Activated CD8-positive, alpha-beta memory T cell treated with anti-CD3 and anti-CD28 coated beads for 48 hours (primary cell): ENCODE results near the gene CNOT8.
"Not testable (repeated sequence)": the region's sequence is repeated elsewhere in the genome, so short reads cannot be mapped to it uniquely, and the experiment has no call there.

ENCODE experiments used
- DNase-seq, 3 experiments: peaks; one replicate each; pipeline ENCODE4 v3.0.0-alpha.2; 2020; ENCODE audit warnings: low read depth in 2 of 3, low spot score in 2 of 3

The CNOT8 gene

GRCh38 chr5:154863291-154864080, 5.1 kb downstream of the CNOT8 start:
- no peak for DNase-seq

DNA sequence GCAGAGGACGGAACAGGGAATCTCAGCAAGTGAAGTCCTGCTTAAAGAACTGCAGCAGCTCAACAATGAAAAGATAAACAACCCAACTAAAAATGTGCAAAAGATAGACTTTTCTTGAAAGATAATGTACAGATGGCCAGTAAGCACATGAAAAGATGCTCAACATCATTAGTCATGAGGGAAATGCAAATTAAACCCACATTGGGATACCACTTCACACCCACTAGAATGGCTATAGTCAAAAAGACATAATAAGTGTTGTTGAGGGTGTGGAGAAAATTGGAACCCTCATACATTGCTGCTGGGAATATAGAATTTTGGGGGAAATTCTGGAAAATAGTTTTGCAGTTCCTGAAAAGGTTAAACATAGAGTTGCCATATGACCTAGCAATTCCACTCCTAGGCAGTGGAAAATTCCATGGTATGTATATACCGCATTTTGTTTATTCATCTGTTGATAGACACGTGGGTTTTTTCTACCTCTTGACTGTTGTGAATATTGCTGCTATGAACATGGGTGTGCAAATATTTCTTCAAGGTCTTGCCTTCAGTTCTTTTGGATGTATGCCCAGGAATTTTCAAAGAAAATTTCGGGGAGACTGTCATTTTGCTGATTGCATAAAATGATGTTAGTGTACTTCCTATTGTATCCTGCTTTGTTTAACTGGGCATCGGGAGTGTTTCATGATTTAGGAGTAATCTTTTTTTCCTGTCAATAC, 7.2 kb downstream of the CNOT8 start:
- DNase-seq: no peak

- no peak for DNase-seq
Measured at GRCh38 chr5:154866841-154867240, 8.4 kb downstream of the CNOT8 start.

- no peak for DNase-seq
Measured at GRCh38 chr5:154868702-154869101, 10.3 kb downstream of the CNOT8 start.

GRCh38 chr5:154871734-154872133, 13.3 kb downstream of the CNOT8 start:
- no peak for DNase-seq

- DNase-seq: no peak
Measured at GRCh38 chr5:154873791-154874331, 15.4 kb downstream of the CNOT8 start.

DNA sequence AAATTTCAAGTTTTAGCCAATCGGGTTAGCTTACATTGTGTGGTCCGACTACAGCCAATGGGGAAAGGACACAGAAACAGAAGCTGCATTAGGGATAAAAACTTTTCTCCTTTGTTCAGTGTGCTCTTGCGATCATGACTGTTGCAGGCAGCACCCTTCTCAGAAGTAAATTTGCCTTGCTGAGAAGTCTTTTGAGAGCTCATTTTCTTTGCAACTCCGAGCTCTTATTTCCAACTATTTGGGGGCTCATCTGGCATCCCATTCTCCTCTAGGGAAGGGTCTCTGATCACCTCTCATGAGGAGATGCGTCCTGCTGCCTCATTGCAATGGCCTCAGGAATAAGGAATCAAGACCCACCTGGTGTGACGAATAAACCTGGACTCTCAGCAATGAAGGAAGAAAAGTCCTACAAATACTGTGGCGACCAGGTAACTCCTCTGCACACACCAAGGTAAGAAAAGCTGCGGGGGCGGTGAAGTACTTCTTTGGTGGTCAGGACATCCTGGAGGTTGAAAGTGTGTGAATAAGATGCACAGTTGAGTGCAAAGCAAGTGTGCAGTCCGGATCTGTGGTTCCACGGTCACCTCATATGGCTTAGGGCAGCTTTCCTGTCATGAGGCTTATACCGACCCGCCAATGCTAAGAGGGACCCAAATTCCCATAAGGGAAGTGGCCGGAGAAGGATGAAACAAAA, 20.4 kb downstream of the CNOT8 start:
- DNase-seq: no peak

DNA sequence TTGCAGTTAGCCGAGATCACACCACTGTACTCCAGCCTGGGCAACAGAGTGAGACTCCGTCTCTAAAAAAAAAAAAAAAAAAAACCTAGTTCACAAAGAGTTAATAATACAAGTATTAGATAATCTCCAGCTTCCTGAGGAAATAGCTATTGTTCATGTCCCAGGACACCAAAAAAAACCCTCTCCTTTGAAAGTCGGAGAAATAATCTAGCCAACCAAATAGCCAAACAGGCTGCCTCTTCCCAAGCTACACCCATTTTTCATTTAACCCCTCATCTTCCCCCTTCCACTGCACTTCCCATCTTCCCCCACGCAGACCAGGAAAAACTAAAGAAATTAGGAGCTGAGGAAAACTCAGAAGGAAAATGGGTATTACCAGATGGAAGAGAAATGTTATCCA, 23.6 kb downstream of the CNOT8 start:
- no peak for DNase-seq

GRCh38 chr5:154884424-154884823, 26.0 kb downstream of the CNOT8 start:
- DNase-seq: no peak

- no peak for DNase-seq
Measured at GRCh38 chr5:154885439-154885838, 27.0 kb downstream of the CNOT8 start.

- no peak for DNase-seq
Measured at GRCh38 chr5:154892369-154892771, 33.9 kb downstream of the CNOT8 start.

GRCh38 chr5:154893381-154893780, 35.0 kb downstream of the CNOT8 start:
- no peak for DNase-seq

GRCh38 chr5:154895606-154896561, 37.5 kb downstream of the CNOT8 start:
- no peak for DNase-seq

GRCh38 chr5:154896562-154897165, 38.2 kb downstream of the CNOT8 start:
- no peak for DNase-seq

GRCh38 chr5:154898210-154898609, 39.8 kb downstream of the CNOT8 start:
- DNase-seq: no peak

DNA sequence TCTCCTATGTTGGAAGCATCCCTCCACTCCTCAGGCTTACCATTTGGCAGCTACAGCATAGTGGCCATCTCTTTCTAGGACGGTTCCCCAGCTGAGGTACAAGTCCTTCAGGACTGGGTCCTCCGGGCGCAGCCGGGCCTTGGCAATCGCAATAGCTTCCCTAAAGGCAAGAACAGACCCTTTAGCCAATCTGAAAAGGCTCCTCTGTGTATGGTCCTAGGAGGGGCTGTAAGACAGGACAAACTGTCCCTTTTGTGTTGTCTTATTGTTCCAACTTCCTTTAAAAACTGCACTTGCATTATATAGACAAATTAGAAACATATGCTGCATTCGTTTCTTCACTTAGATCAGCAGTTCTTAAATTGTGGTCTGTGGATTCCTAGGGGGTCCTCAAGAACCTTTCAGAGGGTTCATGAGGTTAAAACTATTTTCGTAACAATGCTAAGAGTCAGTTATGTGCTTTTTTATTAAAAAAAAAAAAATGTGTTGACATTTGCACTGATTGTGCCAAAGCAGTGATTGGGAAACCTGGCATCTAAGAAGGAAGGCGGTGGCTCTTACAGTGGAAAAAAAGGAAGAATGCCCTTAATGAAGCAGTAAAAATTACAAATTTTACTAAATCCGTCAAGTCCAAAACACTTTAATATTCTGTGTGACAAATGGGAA, 40.9 kb downstream of the CNOT8 start:
- DNase-seq: no peak

DNA sequence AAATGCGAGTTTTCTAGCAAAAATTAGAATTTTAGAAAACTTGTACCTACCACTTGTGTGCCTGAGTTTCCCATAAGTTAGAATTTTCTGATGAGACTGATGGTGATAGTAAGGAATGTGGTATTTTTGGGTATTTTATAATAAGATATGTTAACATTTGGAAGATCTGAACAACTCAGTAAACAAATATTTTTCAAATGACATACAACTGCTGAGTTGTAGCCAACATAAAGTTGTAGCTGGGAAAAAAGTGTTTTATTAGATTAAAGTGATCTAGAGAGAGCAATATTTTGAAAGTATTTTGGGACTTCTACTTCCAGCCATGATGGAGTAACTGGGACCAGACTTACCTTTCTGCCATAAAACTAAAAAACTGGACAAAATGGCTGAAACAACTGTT, 41.6 kb downstream of the CNOT8 start:
- no peak for DNase-seq

DNA sequence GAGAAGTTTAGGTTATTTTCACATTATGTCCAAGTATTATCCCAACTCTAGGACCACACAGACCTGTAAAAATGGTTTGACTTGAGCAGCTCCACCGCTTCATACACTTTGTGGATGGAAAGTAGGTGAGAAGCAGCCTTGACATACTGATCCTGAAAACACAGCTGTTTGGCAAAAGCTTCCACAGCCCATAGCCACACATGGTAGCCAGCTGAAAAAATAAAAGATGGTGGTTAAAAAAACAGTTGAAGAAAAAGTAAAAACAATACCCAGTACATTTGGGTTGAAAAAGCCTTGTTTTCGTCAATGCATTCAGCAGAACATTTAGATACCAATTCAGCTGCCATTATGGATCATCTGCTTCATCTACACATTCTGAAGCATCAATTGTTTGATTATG, 42.8 kb downstream of the CNOT8 start:
- no peak for DNase-seq

DNA sequence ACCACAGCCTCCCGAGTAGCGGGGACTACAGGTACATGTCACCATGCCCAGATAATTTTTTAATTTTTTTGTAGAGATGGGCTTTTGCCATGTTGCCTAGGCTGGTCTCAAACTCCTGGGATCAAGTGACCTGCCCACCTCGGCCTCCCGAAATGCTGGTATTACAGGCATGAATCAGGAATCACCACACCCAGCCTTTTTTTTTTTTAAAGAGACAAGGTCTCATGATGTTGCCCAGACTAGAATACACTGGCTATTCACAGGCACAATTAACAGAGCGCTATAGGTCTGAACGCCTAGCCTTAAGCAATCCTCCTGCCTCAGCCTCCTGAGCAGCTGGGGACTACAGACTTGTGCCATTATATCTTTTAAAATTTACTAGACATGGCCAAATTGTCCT, 43.5 kb downstream of the CNOT8 start:
- DNase-seq: no peak

DNA sequence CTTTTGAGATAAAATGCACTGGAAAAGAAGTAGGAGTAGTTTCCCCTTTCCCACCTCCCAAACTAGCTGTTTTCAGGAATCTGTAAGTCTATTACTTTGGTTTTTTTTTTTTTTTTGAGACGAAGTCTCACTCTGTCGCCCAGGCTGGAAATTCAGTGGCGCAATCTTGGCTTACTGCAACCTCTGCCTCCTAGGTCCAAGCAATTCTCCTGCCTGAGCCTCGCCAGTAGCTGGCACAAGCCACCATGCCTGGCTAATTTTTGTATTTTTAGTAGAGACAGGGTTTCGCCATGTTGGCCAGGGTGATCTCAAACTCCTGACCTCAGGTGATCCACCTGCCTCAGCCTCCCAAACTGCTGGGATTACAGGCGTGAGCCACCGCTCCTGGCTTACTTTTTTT, 47.2 kb downstream of the CNOT8 start:
- DNase-seq: not testable (repeated sequence)
